Kidney epithelial cell (primary cell): ENCODE data around the gene TMEM169. TPM values are rescaled to one million over a fixed set of nuclear protein-coding genes. Genes with fewer than 3 reads are reported as not detected.

Source experiments
- DNase-seq: peaks from one replicate; pipeline ENCODE4 v3.0.0-alpha.2; 2010; ENCODE audit warnings: low read depth
- H3K27me3 ChIP-seq: 2 replicates; pipeline ENCODE4 v1.6.0; 2011; ENCODE audit warnings: low read length; ENCODE audit not compliant: control insufficient read depth, insufficient read depth
- H3K36me3 ChIP-seq: 2 replicates; pipeline ENCODE4 v1.5.1; 2011; ENCODE audit warnings: low read length; ENCODE audit not compliant: control insufficient read depth, insufficient read depth
- H3K4me3 ChIP-seq: 2 replicates; pipeline ENCODE4 v1.5.1; 2011; ENCODE audit warnings: low read depth, mild to moderate bottlenecking, control low read depth, low read length
- total RNA-seq: library from RNA; depleted of rRNA; stranded (reverse); fragments of >200 nt; gene quantifications from 2 replicates; pipeline ENCODE4 v1.2.3, GENCODE V29; 2015
- TF ChIP-seq, protein P1 (sequence below): IDR thresholded peaks from 2 replicates; pipeline ENCODE4 v1.5.1; 2011; ENCODE audit warnings: mild to moderate bottlenecking, moderate library complexity, low read length, control low read depth, inconsistent platforms; ENCODE audit not compliant: insufficient read depth, poor library complexity, severe bottlenecking

Gene TMEM169
- total RNA-seq, 1 donor from 2014 or later: 4.6 TPM

DNA sequence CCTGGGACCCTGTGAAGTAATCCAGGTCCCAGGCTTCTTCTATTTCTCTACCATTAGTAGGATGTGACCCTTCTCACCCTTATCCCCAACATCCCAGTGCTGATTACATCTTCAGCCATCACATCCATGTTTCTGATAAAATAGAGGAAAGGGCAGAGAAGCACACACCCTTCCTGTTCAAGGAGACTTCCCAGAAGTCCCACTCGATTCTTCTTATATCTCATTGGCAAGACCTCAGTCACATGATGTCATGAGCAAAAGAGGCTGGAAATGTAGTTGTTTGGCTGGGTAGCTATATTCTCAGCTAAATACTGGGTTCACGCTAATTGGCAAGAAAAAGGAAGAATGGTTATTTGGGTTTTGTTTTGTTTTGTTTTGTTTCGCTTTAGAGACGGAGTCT is 19.4 kb downstream of the TMEM169 start:
- Histone ChIP-seq H3K36me3 (peaks cover 2% of the 10 kb centered on the region), H3K4me3 (no peak overlapping the region), H3K27me3 (no peaks in the 10 kb centered on the region)
- DNase-seq: no peak
- TF ChIP-seq, protein P1, sequence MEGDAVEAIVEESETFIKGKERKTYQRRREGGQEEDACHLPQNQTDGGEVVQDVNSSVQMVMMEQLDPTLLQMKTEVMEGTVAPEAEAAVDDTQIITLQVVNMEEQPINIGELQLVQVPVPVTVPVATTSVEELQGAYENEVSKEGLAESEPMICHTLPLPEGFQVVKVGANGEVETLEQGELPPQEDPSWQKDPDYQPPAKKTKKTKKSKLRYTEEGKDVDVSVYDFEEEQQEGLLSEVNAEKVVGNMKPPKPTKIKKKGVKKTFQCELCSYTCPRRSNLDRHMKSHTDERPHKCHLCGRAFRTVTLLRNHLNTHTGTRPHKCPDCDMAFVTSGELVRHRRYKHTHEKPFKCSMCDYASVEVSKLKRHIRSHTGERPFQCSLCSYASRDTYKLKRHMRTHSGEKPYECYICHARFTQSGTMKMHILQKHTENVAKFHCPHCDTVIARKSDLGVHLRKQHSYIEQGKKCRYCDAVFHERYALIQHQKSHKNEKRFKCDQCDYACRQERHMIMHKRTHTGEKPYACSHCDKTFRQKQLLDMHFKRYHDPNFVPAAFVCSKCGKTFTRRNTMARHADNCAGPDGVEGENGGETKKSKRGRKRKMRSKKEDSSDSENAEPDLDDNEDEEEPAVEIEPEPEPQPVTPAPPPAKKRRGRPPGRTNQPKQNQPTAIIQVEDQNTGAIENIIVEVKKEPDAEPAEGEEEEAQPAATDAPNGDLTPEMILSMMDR: no peak

DNA sequence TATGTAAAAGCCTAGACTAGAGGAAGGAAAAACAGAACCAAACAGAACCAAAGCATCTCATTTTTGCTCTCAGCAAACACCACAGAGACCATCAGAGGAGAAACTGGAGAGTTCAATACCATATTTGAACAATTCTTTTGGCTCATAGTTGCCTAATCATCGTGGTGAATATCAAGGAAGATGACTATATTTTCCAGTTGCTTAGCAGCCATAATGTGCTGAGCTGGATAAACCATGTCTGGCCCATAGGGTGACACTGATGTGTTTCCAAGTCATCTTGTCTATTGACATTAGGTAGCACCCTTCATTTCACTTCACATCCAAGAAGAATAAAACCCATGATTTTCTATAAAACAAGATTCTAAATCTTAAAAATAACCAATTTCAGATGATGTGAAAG is 21.5 kb downstream of the TMEM169 start:
- H3K27me3 ChIP-seq: no peaks in the 10 kb centered on the region
- H3K36me3 ChIP-seq: peaks cover 2% of the 10 kb centered on the region
- no peak overlapping the region for H3K4me3 ChIP-seq
- DNase-seq: no peak
- TF ChIP-seq, protein P1: no peak

DNA sequence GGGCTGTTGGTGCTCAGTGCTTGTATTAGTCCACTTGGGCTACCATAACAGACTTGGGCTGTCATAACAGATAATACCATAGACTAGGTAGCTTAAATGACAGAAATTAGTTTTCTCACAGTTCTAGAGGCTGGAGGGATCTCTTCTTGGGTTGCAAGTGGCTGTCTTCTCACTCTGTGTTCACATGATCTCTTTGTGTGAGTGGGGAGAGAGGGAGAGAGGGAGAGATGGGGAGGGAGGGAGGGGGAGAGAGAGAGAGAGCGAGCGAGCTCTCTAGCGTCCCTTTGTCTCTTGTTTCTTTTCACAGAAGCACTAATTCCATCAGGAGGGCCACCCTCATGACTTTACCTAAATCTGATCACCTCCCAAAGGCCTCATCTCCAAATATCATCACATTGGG is 23.0 kb downstream of the TMEM169 start:
- H3K36me3 ChIP-seq: no peaks in the 10 kb centered on the region
- H3K27me3 ChIP-seq: no peaks in the 10 kb centered on the region
- TF ChIP-seq, protein P1: no peak
- no peak for DNase-seq
- H3K4me3 ChIP-seq: no peak overlapping the region

DNA sequence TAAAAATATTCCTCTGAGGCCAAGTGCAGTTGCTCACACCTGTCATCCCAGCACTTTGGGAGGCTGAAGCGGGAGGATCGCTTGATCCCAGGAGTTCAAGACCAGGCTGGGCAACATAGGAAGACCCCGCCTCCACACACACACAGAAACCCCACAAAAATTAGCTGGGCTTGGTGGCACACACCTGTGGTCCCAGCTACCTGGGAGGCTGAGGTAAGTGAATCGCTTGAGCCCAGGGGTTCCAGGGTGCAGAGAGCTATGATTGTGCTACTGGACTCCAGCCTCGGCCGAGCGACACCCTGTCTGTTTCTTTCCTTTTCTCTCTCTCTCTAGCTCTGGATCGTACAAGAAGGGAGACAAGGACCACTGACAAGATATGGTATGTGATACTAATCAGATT is 25.6 kb downstream of the TMEM169 start:
- TF ChIP-seq, protein P1: no peak
- Histone ChIP-seq H3K27me3 (no peaks in the 10 kb centered on the region), H3K36me3 (no peaks in the 10 kb centered on the region), H3K4me3 (no peak overlapping the region)
- no peak for DNase-seq

DNA sequence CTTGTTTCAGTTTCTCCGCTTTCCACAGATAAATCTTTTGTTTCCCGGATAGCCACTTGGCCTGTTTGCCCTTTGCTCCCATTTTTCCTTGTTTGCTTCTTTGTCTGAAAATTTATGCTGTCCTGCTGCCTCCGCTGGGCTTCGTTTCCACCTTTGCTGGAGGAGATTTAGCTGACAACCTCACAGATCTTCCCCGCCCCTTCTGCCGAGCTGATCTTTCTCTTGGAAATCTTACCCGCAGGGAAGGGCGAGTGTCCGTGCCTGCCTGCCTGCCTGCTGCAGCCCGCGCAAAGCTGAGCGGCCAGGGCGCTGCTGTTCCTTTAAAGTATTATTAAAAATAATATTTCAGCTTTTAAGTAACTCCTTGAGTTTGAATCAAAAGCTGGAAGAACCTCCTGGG is 26.0 kb downstream of the TMEM169 start:
- no peak for DNase-seq
- Histone ChIP-seq H3K36me3 (no peaks in the 10 kb centered on the region), H3K4me3 (no peak overlapping the region)

More for the DNA sequence above, 26.0 kb downstream of the TMEM169 start:
- no peaks in the 10 kb centered on the region for H3K27me3 ChIP-seq
- TF ChIP-seq, protein P1: no peak
